SK-N-SH (cell line): ENCODE results near the gene RIT1. TPM values are rescaled to one million over a fixed set of nuclear protein-coding genes. Genes with fewer than 3 reads are reported as not detected.

ENCODE experiments used
- CTCF ChIA-PET: fragments of 300-600, 350-600 bp; formaldehyde crosslinking; extraction: SDS; loops from one replicate; lab custom pipeline; 2021; lab: Yijun Ruan, JAX
- POLR2A ChIA-PET: fragments of 350-600 bp; sonication (Branson Sonifier 250); formaldehyde crosslinking; extraction: SDS; loops from one replicate; lab custom pipeline; 2020; ENCODE audit warnings: antibody characterized with exemption, inconsistent platforms; lab: Yijun Ruan, JAX
- DNase-seq: peaks from one replicate; pipeline ENCODE4 v3.0.0; 2012
- H2AFZ ChIP-seq: fragments of 200-600 bp; sonication (generic); 2 replicates; pipeline ENCODE4 v1.8.1; 2016; ENCODE audit warnings: antibody characterized with exemption, mild to moderate bottlenecking, low read depth
- H3F3A ChIP-seq: fragments of 200-600 bp; sonication (generic); replicated peaks from 2 replicates; pipeline ENCODE3; 2016; ENCODE audit warnings: antibody characterized with exemption, mild to moderate bottlenecking; ENCODE audit not compliant: insufficient read depth
- H3K27ac ChIP-seq, 2 experiments: fragments of 200-500 bp in 1 of 2; fragments of 200-600 bp in 1 of 2; sonication (Bioruptor generic) in 1 of 2; sonication (generic), shearing (Covaris generic) in 1 of 2; 2 replicates each; pipeline versions ENCODE4 v1.5.1 to v1.6.1; 2014 to 2016; ENCODE audit warnings: low read depth in 2 of 2, inconsistent platforms in 1 of 2, low read length in 1 of 2, mild to moderate bottlenecking in 1 of 2, mixed read lengths in 1 of 2
- H3K27me3 ChIP-seq: fragments of 200-600 bp; sonication (generic), shearing (Covaris generic); 2 replicates; pipeline ENCODE4 v1.6.1; 2016; ENCODE audit warnings: mixed run types; ENCODE audit not compliant: insufficient read depth
- H3K36me3 ChIP-seq, 2 experiments: fragments of 200-500 bp in 1 of 2; fragments of 200-600 bp in 1 of 2; sonication (Bioruptor generic) in 1 of 2; sonication (generic) in 1 of 2; replicated peaks in 1 of 2; 2 replicates each; pipeline versions ENCODE3 to v1.5.1; 2014 to 2016; ENCODE audit warnings: low read length in 1 of 2, mild to moderate bottlenecking in 1 of 2; ENCODE audit not compliant: insufficient read depth in 2 of 2, control insufficient read depth in 1 of 2
- H3K4me1 ChIP-seq, 2 experiments: fragments of 200-500 bp in 1 of 2; fragments of 200-600 bp in 1 of 2; sonication (Bioruptor generic) in 1 of 2; sonication (generic), shearing (Covaris generic) in 1 of 2; 2 replicates each; pipeline versions ENCODE4 v1.5.1 to v1.6.1; 2014 to 2016; ENCODE audit warnings: low read depth in 1 of 2, low read length in 1 of 2, mixed run types in 1 of 2; ENCODE audit not compliant: insufficient read depth in 2 of 2, control insufficient read depth in 1 of 2
- H3K4me2 ChIP-seq: fragments of 200-600 bp; sonication (generic), shearing (Covaris generic); 2 replicates; pipeline ENCODE4 v1.6.1; 2017; ENCODE audit warnings: mixed run types
- H3K4me3 ChIP-seq, 2 experiments: fragments of 200-500 bp in 1 of 2; fragments of 200-600 bp in 1 of 2; sonication (Bioruptor generic) in 1 of 2; sonication (generic), shearing (Covaris generic) in 1 of 2; 2 replicates each; pipeline versions ENCODE4 v1.5.1 to v1.8.1; 2014 to 2016; ENCODE audit warnings: low read depth in 2 of 2, inconsistent platforms in 1 of 2, low read length in 1 of 2, mild to moderate bottlenecking in 1 of 2, mixed read lengths in 1 of 2, moderate library complexity in 1 of 2
- H3K79me2 ChIP-seq: fragments of 200-600 bp; sonication (generic); 2 replicates; pipeline ENCODE4 v1.8.1; 2017; ENCODE audit warnings: mild to moderate bottlenecking; ENCODE audit not compliant: insufficient read depth
- H3K9ac ChIP-seq: fragments of 200-600 bp; sonication (generic); 2 replicates; pipeline ENCODE4 v1.6.1; 2017; ENCODE audit warnings: mixed run types
- H3K9me2 ChIP-seq: fragments of 200-600 bp; sonication (generic); 2 replicates; pipeline ENCODE4 v1.6.1; 2017; ENCODE audit warnings: mixed run types
- H3K9me3 ChIP-seq: fragments of 200-600 bp; sonication (generic); 2 replicates; pipeline ENCODE4 v1.6.1; 2017; ENCODE audit warnings: mixed run types, mild to moderate bottlenecking, moderate library complexity
- H4K20me1 ChIP-seq: fragments of 200-600 bp; sonication (generic); 2 replicates; pipeline ENCODE4 v1.6.1; 2017; ENCODE audit warnings: mild to moderate bottlenecking, mixed run types; ENCODE audit not compliant: insufficient read depth
- CHD2 ChIP-seq: fragments of 150-350 bp; IDR thresholded peaks from 2 replicates; pipeline ENCODE4 v1.6.1; 2018; ENCODE audit warnings: low read length; ENCODE audit not compliant: partially characterized antibody
- EP300 ChIP-seq, 2 experiments: IDR thresholded peaks; 2 replicates each; pipeline versions ENCODE4 v1.4.0 to v1.6.1; 2012; ENCODE audit warnings: borderline replicate concordance in 1 of 2, low read depth in 1 of 2, low read length in 1 of 2
- FOSL2 ChIP-seq: IDR thresholded peaks from 2 replicates; pipeline ENCODE4 v1.4.0; 2012; ENCODE audit warnings: low read depth, mild to moderate bottlenecking, moderate library complexity, borderline replicate concordance
- FOXJ3 ChIP-seq: sonication (generic); formaldehyde crosslinking; IDR thresholded peaks from 2 replicates; pipeline ENCODE4 v1.5.1; 2020; ENCODE audit warnings: mild to moderate bottlenecking, missing genetic modification reagents
- FOXM1 ChIP-seq: IDR thresholded peaks from 2 replicates; pipeline ENCODE4 v1.4.0; 2012; ENCODE audit warnings: low read depth, mild to moderate bottlenecking
- GABPA ChIP-seq: IDR thresholded peaks from 2 replicates; pipeline ENCODE4 v1.4.0; 2012; ENCODE audit warnings: low read depth, mild to moderate bottlenecking
- MAX ChIP-seq: IDR thresholded peaks from 2 replicates; pipeline ENCODE4 v1.4.0; 2012; ENCODE audit warnings: low read depth
- MEF2A ChIP-seq: IDR thresholded peaks from 2 replicates; pipeline ENCODE4 v1.4.0; 2012; ENCODE audit warnings: low read depth, borderline replicate concordance
- MXI1 ChIP-seq: IDR thresholded peaks from 2 replicates; pipeline ENCODE4 v1.6.1; 2012; ENCODE audit warnings: mild to moderate bottlenecking, low read depth, low read length, improper control_type of control experiment
- NFIC ChIP-seq: IDR thresholded peaks from 2 replicates; pipeline ENCODE4 v1.4.0; 2012; ENCODE audit warnings: borderline replicate concordance
- RAD21 ChIP-seq: IDR thresholded peaks from 2 replicates; pipeline ENCODE4 v1.6.1; 2012; ENCODE audit warnings: mild to moderate bottlenecking, low read length
- RCOR1 ChIP-seq: fragments of 150-350 bp; IDR thresholded peaks from 2 replicates; pipeline ENCODE4 v1.6.1; 2017; ENCODE audit warnings: antibody characterized with exemption, low read length
- RFX5 ChIP-seq: IDR thresholded peaks from 2 replicates; pipeline ENCODE4 v1.6.1; 2012; ENCODE audit warnings: mild to moderate bottlenecking, improper control_type of control experiment, low read length
- RXRA ChIP-seq: IDR thresholded peaks from 2 replicates; pipeline ENCODE4 v1.4.0; 2012; ENCODE audit warnings: low read depth, mild to moderate bottlenecking, borderline replicate concordance
- TAF1 ChIP-seq: IDR thresholded peaks from 2 replicates; pipeline ENCODE4 v1.6.1; 2012; ENCODE audit warnings: low read depth, mild to moderate bottlenecking, low read length, moderate library complexity, borderline replicate concordance
- TEAD4 ChIP-seq: IDR thresholded peaks from 2 replicates; pipeline ENCODE4 v1.4.0; 2012; ENCODE audit warnings: mild to moderate bottlenecking, borderline replicate concordance; ENCODE audit not compliant: insufficient read depth
- USF1 ChIP-seq: IDR thresholded peaks from 2 replicates; pipeline ENCODE4 v1.4.0; 2012; ENCODE audit warnings: low read depth, borderline replicate concordance
- YY1 ChIP-seq: IDR thresholded peaks from 2 replicates; pipeline ENCODE4 v1.4.0; 2012; ENCODE audit warnings: low read depth, mild to moderate bottlenecking
- WGBS: methylation state at CpG from one replicate; pipeline ENCODE4 v1.1.6; 2017; ENCODE audit warnings: low lambda C conversion rate; 5-methylcytosine and 5-hydroxymethylcytosine counted together
- polyA plus RNA-seq, 3 experiments: library from polyadenylated mRNA; depleted of rRNA; stranded (reverse); fragments of >200 nt; gene quantifications; 2 replicates each; pipeline ENCODE4 v1.2.3, GENCODE V29; 2012
- TF ChIP-seq, protein P1 (sequence below): IDR thresholded peaks from 2 replicates; pipeline ENCODE4 v1.4.0; 2012; ENCODE audit warnings: low read depth, borderline replicate concordance
- TF ChIP-seq, protein P2 (sequence below): fragments of 150-350 bp; IDR thresholded peaks from 2 replicates; pipeline ENCODE4 v1.6.1; 2017; ENCODE audit warnings: antibody characterized with exemption, low read length, low read depth, borderline replicate concordance

Gene RIT1
- polyA plus RNA-seq, 1 of the 3 experiments (the other 2 are of a cell fraction), result 28.8 TPM

GRCh38 chr1:155860970-155861510, 50.1 kb downstream of the RIT1 start (continued):
- TF ChIP-seq, protein P1, sequence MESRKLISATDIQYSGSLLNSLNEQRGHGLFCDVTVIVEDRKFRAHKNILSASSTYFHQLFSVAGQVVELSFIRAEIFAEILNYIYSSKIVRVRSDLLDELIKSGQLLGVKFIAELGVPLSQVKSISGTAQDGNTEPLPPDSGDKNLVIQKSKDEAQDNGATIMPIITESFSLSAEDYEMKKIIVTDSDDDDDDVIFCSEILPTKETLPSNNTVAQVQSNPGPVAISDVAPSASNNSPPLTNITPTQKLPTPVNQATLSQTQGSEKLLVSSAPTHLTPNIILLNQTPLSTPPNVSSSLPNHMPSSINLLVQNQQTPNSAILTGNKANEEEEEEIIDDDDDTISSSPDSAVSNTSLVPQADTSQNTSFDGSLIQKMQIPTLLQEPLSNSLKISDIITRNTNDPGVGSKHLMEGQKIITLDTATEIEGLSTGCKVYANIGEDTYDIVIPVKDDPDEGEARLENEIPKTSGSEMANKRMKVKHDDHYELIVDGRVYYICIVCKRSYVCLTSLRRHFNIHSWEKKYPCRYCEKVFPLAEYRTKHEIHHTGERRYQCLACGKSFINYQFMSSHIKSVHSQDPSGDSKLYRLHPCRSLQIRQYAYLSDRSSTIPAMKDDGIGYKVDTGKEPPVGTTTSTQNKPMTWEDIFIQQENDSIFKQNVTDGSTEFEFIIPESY, result no peak
- TF ChIP-seq TEAD4, result no peak

DNA sequence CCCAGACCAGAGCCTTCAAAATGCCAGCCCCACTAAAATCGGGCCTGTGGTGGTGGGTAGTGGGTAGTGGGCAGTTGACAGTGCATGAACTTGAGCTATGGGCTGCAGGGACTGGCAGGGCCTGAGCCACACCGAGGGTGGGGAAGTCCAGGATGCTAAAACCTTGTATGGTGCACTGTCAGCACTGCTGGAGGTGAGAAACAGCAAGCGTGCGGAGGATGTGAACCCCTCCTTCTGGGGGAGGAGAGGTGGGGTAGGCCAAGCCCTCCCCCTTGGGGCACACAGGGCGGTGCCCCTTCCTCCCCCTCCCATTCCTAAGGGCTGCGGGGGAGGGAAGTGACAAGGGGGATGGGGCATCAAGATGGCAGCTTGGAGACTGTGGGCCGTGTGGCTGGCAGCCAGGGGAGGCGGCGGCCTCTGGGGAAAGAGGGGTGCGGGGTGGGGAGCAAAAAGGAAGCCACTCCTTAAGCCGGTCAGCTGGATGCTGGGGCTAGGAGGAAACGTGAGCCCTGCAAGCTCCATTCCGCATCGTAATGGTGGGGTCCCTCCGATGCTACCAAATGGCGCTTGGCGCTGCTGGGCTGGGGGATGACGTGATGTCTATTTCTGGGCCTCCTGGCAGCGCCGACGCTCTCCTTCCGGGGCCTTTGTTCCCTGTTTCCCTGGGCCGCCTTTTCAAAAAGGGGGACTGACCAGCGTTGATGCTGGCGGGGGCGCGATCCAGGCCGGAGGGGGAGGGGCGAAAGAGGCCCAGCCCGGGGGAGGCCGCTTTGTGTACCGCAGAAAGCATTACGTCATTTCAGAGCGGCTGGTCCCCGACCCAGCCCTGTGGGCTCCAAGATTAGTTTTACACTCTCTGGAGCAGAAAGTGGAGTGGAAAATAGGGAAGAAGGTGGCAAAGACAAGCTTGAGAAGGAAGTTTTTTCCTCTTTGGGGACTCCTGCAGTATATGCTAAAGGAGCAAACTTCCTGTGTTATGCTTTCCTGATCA, 51.0 kb downstream of the RIT1 start:
- peaks cover 4 to 6% of the 10 kb centered on the region in 2 experiments for H3K36me3 ChIP-seq
- ChIA-PET CTCF (interaction anchor here (1.6 kb wide), 1 partner anchor 78 kb away, joined by 3 read pairs; no protein-coding TSS in a partner anchor), POLR2A (interaction anchor here (0.7 to 4.0 kb wide), 8 partner anchors 12 to 222 kb away, joined by 3 to 32 read pairs (median 4); partner anchors contain the start of genes KHDC4 and MEX3A)
- peaks cover 9 to 17% of the 10 kb centered on the region in 2 experiments; a peak in 3 of 4 replicates for H3K4me1 ChIP-seq
- H3K9me2 ChIP-seq, result no peaks in the 10 kb centered on the region
- H3K27me3 ChIP-seq, result no peaks in the 10 kb centered on the region
- peak overlapping the region; percentile 95 to 96 for H3K27ac ChIP-seq
- whole genome bisulfite sequencing, result 18% methylated on average over 28 of the region's 35 CpGs
- peak overlapping the region; percentile 66 to 89 for H3K4me3 ChIP-seq
- peak overlapping the region; percentile 88 for H3K4me2 ChIP-seq
- no peaks in the 10 kb centered on the region for H3K9me3 ChIP-seq
- H3K9ac ChIP-seq, result peak overlapping the region; percentile 88
- peaks cover 32% of the 10 kb centered on the region for H3F3A ChIP-seq
- peak overlapping the region; percentile 71; the same call in 1 of the 2 replicates for H2AFZ ChIP-seq
- DNase-seq, result peak; percentile 87
- H3K79me2 ChIP-seq, result peaks cover 73% of the 10 kb centered on the region
- no peaks in the 10 kb centered on the region for H4K20me1 ChIP-seq
- TF ChIP-seq RXRA, result no peak
- TF ChIP-seq FOSL2, result no peak
- no peak for TF ChIP-seq MAX
- no peak for TF ChIP-seq RFX5
- TF ChIP-seq USF1, result no peak
- TF ChIP-seq RCOR1, result no peak
- peak; percentile 42 for TF ChIP-seq CHD2
- peak; percentile 41 for TF ChIP-seq FOXJ3 (CRISPR knock-in tag)
- TF ChIP-seq GABPA, result peak; percentile 27; the same call in 1 of the 2 replicates
- no peak for TF ChIP-seq RAD21
- peak; percentile 64 for TF ChIP-seq MXI1
- TF ChIP-seq, protein P1, result 0 out of 2 replicates have a peak, but pooled peaks have one; percentile 10
- TF ChIP-seq MEF2A, result peak; percentile 83; the same call in 1 of the 2 replicates
- 0 out of 2 replicates have a peak, but pooled peaks have one; percentile 30 for TF ChIP-seq TAF1
- TF ChIP-seq FOXM1, result no peak
- TF ChIP-seq NFIC, result no peak; the same call in 1 of the 2 replicates
- peak in 1 of 2 experiments; percentile 29; a peak in 1 of 4 replicates for TF ChIP-seq EP300 (IDR thresholded peaks at IDR 0.05; ENCODE audit: borderline replicate concordance in 1 of 2, low read depth in 1 of 2, low read length in 1 of 2)
- TF ChIP-seq YY1, result peak; percentile 85
- TF ChIP-seq, protein P2, sequence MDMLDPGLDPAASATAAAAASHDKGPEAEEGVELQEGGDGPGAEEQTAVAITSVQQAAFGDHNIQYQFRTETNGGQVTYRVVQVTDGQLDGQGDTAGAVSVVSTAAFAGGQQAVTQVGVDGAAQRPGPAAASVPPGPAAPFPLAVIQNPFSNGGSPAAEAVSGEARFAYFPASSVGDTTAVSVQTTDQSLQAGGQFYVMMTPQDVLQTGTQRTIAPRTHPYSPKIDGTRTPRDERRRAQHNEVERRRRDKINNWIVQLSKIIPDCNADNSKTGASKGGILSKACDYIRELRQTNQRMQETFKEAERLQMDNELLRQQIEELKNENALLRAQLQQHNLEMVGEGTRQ, result no peak
